GM18951 (cell line): ENCODE measurements around the gene DTNA.

Experiments used
- POLR2A ChIP-seq: IDR thresholded peaks from 4 replicates; pipeline ENCODE4 v1.6.1; 2011; ENCODE audit warnings: mild to moderate bottlenecking; ENCODE audit not compliant: insufficient read length, insufficient read depth; ENCODE audit errors: extremely low read depth
- in situ Hi-C: fragments of 300-500 bp; cut with MboI; formaldehyde crosslinking; loops from one replicate; pipeline ENCODE4 v1.12.0; 2022; ENCODE audit warnings: low sequenced_read_pairs, mixed read lengths, inconsistent platforms; ENCODE audit not compliant: unreplicated experiment

DTNA gene

GRCh38 chr18:34738175-34738894 lies 28.2 kb downstream of the DTNA start:
- in situ Hi-C loops: no loop called here
- TF ChIP-seq POLR2A: no peak

GRCh38 chr18:34740101-34740500 lies 30.0 kb downstream of the DTNA start:
- no peak for TF ChIP-seq POLR2A
- in situ Hi-C loops: no loop called here

- TF ChIP-seq POLR2A: no peak
- in situ Hi-C loops: no loop called here
Observed at GRCh38 chr18:34740724-34741123, 30.6 kb downstream of the DTNA start.

GRCh38 chr18:34741401-34741800 lies 31.3 kb downstream of the DTNA start:
- TF ChIP-seq POLR2A: no peak
- in situ Hi-C loops: no loop called here

- no peak for TF ChIP-seq POLR2A
- in situ Hi-C loops: no loop called here
Observed at GRCh38 chr18:34742891-34743341, 32.8 kb downstream of the DTNA start.

DNA sequence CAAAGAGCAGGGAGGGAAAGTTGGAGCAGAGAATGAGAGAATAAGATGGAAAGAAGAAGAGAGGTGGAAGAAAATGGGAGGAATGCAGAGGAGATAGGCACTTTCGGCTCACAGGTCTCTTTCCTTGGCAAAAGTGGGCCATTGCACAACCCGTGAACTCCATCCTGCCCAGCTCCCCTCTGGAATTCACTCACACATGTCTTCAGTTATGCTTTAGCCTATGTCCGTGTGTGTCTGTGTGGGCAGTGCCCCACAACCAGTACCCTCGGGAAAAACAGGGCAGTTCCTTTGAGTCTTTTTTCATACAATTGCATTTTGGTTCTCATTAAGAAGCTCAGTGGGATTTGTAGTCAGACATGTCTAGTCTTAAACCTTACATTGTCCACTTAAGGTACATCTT lies 34.5 kb downstream of the DTNA start:
- in situ Hi-C loops: no loop called here
- TF ChIP-seq POLR2A: no peak

GRCh38 chr18:34746614-34747013 lies 36.5 kb downstream of the DTNA start:
- in situ Hi-C loops: no loop called here
- no peak for TF ChIP-seq POLR2A

DNA sequence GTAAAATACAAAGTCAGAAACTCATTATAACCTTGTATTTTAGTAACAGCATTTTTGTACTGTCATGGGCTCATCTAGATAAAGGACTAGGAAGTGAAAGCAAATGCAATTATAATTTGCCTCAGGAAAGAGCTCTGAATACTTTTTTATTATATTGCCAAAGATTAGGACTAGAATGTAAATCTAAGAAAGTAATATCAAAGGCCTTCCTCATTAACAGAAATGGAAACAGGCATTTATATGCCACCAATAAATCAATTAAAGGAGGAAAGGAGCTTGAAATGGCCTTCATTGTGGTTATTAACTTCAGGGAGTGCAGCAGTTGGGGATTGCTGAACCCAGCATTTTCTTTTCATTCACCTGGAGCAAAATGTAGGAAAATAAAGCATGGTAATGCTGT lies 39.6 kb downstream of the DTNA start:
- no peak for TF ChIP-seq POLR2A
- in situ Hi-C loops: no loop called here

- TF ChIP-seq POLR2A: no peak
- in situ Hi-C loops: no loop called here
Observed at GRCh38 chr18:34752056-34752455, 42.0 kb downstream of the DTNA start.

DNA sequence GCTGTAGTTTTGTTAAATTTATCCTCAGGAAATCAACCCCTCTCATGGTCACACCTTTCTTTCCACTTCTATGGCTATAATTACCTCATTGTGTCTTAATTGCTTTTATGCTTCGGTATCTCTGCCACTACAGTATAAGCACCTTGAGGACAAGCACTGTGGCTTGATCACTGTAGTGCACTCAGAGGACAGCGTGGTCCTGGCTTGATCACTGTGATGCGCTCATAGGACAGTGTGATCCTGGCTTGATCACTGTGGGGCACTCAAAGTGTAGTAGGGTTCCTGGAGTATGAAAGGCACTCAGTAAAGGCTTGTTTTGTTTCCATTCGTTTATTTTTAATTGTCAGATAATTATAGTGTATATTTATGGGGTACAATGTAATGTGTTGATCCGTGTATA lies 44.2 kb downstream of the DTNA start:
- no peak for TF ChIP-seq POLR2A

DNA sequence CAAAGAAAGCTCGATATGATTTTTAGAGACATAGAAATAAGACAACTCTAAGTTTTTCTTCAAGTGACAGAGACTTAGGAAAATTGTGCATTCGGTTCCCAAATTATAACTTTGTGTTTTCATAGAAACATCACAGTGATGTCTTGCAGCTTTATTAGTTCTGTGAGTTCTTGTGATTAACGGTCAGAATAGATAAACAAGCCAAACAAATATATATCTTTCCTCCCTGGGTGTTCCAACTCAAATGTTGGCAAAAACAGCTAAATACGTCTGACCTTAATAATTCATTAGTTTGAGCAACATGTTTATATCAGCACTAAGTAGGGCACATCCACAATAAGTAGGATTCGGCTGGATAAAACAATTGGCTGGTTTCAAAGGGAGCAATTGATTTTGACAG lies 47.6 kb downstream of the DTNA start:
- TF ChIP-seq POLR2A: no peak
- in situ Hi-C loops: no loop called here

More for the DNA sequence above, 44.2 kb downstream of the DTNA start:
- in situ Hi-C loops: no loop called here

DNA sequence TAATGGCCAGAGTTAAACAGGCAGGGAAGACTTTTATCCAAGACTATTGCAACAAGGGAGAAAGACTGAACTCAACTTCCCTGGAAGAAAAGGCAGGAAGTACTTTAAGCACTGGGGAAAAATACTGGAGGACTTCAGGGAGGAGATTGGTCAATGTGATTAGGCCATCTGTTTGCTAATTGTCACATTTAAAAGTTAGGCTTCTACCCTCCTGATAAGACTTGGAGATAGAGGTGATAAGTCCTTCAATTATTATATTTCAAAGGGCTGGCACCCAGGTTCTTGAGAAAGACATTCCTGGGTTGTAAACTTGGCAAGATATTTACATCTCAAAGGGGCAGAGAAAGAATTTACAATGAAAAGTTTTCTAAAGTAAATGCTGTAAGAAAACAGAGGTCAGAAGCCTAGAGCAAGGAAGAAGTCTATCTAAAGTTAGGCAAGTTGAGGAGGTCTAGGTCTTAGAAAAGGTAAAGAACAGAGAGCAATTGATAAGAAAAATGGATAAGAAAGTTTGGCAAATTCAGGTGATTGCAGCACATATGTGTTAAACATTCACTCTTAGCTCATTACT lies 48.4 kb downstream of the DTNA start:
- no peak for TF ChIP-seq POLR2A
- in situ Hi-C loops: no loop called here

- no peak for TF ChIP-seq POLR2A
- in situ Hi-C loops: no loop called here
Observed at GRCh38 chr18:34760444-34760843, 50.3 kb downstream of the DTNA start.

DNA sequence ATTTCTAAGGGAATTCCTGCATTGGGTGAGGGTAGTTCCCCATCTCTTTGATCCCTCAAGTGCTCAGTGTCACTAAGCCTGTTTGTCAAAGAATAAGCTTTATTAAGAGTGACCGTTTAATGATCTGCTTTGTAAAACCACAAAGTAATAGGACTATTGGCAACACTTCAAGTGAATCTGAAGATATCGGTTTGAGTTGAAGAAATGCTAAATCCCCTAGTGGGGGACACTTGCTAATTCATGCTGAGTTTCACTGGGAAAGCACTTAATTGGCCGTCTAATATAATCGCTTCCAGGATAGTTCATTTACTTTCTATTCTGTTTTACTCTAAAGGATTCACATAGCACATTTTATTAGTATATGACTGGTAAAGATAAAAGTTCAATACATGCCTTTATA lies 54.4 kb downstream of the DTNA start:
- TF ChIP-seq POLR2A: no peak
- in situ Hi-C loops: no loop called here
